ENCODE results near the gene CCDC13.

Gene CCDC13

DNA sequence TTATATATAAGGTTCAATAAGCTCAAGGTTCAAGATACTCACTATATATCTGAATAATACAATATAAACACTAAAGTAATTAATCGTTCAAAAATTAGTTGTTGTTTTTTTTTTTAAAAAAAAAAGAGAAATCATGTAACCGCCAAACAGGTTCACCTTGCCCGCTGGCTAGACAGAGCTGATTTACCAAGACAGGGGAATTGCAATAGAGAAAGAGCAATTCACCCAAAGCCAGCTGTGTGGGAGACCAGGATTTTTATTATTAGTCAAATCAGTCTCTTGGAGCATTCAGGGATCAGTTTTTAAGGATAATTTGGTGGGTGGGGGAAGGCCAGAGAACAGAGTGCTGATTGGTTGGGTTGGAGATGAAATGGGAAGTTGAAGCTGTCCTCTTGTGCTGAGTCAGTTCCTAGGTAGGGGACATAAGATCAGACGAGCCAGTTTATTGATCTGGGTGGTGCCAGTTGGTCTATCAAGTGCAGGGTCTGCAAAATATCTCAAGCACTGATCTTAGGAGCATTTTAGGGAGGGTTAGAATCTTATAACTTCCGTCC lies 23.4 kb upstream of the CCDC13 start:
- DNase-seq (ENCODE audit: low read depth, low spot score): no peak

DNA sequence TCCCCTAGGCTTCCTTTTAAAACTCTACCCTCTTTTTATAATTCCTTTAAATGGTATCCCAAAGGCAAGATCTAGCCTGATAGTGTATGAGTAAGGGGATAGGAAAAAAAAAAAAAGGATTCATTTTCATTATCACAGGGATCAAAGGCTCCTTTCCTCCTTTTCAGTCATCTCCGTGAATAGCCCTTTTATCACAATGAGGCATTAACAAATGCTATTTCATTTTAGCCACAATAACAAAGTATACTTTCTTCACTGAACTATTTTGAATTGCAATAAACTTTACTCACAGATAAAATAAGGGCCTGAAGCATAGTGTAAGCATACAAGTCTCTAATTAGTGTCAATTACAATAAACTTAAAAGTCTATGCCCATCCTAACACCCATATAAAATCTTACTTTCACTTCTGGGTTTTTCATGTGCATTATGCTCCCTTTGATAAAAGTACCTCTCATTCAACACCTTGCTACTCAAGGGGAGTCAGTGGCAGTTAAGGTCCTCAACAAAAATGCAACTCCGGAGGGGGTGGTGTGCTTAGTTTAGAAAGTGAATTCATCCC lies 22.6 kb upstream of the CCDC13 start:
- no peak for DNase-seq (ENCODE audit: low read depth, low spot score)

DNA sequence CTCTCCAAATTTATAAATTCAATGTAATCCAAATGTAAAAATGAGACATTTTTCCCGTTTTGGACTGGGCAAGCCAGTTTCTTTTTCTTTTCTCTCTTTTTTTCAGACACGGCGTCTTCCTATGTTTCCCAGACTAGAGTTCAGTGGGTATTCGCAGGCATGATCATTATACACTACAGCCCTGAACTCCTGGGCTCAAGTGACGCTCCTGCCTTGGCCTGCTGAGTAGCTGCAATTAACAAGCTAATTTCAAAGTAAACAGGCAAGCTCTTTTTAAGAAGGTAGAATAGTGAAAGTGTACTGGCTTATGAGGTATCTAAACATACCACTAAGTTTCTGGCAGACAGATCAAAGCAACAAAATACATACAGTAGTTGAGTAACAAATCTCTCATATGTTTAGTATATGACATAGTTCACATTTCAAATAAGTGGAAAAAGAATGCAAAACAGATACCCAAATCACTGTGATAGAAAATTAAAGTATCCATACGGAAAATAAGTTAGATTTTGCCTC lies 17.7 kb upstream of the CCDC13 start:
- no peak for DNase-seq (ENCODE audit: low read depth, low spot score)

DNA sequence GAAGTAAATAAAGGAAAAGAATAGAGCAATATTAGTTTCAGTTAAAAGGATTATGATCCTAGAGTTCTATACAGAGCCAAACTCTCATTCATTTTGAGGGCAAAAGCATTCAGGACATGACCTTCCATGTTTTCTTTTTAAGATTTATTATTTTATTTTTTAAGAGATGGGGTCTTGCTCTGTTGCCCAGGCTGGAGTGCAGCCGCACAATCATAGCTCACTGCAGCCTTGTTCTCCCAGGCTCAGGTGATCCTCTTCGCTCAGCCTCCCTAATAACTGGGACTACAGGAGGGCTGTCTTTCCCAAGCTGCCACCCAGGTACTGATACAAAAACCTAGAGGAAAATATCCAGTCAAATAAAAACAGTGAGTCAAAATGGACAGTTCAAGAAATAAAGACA lies 13.6 kb upstream of the CCDC13 start:
- no peak for DNase-seq (ENCODE audit: low read depth, low spot score)

DNA sequence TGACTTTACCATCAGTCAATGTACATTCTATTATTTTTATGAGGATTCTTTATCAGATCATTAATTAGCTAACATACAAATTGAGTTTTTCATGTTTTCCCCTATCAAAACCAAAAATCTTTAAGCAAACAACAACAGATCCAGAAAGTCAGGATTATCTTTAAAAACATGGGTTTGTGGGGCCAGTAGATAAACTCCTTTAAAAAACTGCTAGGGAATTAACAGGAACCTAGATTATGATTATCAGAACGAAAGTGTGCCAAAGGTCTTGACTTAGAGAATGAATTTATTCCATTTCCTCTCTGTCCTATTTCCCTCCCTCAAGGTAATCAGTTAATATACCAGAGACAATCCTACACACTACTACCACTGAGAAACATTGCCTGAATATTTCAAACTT lies 13.2 kb upstream of the CCDC13 start:
- DNase-seq (ENCODE audit: low read depth, low spot score): no peak

DNA sequence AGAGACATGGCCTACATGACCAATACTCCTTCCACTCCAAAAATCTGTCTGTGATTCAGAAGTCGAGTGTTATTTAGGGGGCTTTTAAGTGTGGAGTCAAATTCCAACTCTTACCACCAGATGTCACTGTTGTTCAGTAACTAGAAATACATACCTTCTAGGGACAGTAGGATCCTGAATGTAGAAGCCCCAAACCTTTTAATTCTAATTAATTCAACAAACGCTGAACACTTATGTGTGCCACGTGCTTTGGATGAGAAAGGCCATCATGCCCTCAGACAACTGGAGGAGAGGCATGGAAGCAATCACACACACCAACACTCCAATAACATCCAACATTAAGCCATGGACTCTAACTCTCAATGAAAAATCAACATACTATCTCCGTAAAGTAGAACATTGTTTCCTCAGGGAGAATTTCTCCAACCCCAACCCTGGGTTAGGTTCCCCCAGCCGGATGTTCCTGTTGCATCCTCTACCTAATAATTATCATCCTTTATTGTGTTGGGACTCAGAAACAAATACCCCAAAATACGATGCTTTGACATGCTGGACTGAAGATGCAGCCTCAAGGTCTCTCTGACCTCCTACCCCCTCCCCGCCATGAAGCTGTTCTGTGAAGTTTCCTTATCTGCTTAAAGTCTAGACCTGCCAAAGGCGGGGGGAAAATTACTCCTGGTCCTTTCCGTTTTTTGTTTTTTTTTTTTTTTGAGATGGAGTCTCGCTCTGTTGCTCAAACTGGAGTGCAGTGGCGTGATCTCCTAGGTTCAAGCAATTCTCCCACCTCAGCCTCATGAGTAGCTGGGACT lies 8.0 kb upstream of the CCDC13 start:
- no peak for DNase-seq (ENCODE audit: low read depth, low spot score)

DNA sequence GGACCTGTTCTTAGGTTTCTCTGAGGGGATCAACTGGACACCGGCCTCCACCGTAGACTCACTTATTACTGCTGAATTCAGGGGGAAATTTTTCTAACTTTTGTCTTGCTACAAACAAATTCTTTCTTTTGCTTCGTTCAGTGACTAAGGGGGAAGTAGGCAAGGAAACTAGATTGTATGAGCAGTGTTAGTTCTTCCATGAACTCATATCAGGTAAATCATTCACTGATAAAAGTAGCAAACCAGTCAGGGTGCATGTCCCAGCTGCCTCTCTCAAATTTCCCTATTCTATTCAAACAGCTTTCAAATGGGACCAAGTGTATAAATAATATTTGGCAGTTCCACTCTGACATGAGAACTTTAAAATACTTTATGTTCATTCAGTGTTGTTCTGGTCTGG lies 7.3 kb upstream of the CCDC13 start:
- no peak for DNase-seq (ENCODE audit: low read depth, low spot score)

DNA sequence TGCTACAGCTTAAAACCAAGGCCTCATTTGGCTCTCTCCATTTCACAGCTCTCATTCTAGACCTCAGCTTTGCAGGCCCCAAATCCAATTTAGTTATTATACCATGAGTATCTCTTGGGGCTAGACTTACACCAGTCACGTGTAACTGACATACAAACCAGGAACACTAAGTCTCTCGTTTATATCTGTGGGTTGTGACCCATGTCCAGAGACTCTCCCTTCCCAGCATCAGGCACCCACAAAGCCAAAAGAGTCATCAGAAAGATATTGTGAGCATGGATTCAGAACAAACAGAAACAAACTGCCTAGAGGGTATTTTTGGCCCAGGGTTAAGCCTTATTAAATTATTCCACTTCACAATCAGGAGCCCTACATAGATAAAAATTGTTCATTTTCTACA lies 5.6 kb upstream of the CCDC13 start:
- DNase-seq (ENCODE audit: low read depth, low spot score): no peak

DNA sequence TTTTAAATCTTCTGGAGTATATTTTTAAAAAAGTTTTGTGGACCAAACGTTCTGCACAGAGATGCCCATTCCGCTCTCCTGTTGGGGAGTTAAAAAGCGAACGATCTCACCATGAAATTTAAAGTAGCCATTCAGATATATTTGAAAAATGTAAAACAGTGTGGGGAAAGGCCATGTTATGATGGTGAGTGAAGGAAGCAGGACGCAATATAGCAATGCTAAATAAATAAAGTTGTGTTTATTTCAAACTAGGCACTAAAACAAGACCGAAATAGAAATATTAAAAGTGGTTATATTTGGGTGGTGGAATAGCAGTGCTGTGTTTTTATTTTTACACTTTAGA lies 327 bp upstream of the CCDC13 start:
- DNase-seq (ENCODE audit: low read depth, low spot score): no peak

DNA sequence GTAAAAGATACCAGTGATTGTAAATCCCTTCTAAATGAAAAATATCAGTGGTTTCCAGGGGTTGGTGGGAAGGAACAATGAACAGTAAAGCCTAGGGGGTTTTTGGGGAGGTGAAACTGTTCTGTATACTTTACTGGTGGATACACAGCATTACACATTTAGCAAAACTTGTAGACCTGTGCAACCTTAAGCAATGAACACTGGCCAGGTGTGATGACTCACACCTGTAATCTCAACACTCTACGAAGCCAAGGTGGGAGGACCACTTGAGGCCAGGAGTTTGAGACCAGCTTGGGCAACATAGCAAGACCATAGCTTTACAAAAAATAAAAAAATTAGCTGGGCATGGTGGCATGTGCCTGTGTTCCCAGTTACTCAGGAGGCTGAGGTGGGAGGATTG lies 1.8 kb downstream of the CCDC13 start:
- DNase-seq (ENCODE audit: low read depth, low spot score): no peak

DNA sequence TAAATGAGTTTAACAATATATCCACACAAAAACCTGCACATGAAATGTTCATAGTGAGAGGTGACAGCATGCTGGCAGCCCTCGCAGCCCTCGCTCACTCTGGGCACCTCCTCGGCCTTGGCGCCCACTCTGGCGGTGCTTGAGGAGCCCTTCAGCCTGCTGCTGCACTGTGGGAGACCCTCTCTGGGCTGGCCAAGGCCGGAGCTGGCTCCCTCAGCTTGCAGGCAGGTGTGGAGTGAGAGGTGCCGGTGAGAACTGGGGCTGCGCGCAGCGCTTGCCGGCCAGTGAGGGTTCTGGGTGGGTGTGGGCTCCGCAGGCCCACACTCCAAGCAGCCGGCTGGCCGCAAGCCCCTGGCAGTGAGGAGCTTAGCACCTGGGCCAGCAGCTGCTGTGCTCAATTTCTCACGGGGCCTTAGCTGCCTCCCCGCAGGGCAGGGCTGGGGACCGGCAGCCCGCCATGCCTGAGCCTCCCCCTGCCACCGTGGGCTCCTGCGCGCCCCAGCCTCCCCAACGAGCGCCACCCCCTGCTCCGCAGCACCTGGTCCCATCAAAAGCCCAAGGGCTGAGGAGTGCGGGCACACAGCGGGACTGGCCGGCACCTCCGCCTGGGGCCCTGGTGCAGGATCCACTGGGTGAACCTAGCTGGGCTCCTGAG lies 3.4 kb downstream of the CCDC13 start:
- DNase-seq (ENCODE audit: low read depth, low spot score): no peak

DNA sequence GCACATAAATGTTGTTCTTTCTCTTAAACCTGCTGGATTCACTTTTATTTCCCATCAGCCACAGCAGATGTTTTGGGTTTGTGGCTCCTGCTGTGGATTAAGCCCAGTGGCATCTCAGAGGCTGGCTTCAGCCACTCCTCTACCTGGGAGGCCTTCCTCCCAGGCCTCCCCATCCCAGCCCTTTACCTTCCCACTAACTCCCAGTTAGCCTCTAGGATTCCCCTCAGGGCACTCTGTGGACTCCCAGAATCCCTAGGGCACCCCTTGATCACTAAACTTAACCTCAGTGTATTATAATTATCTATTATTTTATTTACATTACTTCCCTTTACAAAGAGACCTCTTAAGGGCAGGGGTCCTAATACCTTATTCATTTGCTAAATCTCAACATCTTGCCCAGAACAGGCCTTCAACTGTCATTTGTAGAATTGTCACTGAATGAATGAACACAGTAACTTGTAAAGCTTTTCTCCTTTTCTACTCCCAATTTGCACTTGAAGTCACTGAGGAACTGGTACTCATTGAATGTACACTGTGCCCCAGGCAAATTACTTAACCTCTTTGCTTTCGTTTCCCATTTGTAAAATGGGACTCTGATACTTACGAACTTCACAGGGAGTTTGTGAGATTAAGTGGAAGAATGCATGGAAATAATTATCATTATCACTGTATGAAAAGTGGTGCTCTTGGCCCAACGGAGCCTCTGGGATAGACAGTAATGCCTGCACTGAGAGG lies 8.3 kb downstream of the CCDC13 start:
- DNase-seq (ENCODE audit: low read depth, low spot score): no peak

DNA sequence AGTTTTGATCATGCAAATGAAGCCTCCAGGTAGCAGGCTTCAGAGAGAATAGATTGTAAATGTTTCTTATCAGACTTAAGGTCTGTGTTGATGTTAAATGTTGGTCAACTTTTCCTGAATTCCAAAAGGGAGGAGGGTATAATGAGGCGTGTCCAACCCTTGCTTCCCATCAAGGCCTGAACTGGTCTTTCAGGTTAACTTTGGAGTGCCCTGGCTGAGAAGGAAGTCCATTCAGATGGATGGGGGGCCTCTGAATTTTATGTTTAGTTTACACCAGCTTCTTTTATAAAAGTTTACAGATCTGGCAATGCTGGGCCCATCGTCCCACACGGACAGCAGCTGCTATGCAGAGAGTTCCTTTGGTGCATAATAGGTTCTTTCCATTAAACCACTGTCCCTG lies 8.9 kb downstream of the CCDC13 start:
- no peak for DNase-seq (ENCODE audit: low read depth, low spot score)

DNA sequence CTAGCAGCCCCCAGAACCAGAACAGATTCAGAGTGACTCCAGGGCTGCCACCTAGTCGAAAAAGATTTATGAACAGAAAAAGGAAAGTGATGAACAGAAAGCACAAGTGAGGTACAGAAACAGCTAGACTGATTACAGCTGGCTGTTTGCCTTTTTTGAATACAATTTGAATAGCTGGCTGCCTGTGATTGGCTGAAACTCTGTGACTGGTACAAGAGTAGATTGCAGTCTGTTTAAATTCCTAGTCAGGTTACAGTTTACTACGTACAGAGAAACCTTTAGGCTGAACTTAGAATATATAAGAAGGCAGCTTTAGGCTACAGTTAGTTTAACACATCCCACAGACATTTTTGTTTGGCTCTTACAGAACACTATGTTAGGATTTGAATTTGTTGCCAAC lies 10.0 kb downstream of the CCDC13 start:
- DNase-seq (ENCODE audit: low read depth, low spot score): no peak

DNA sequence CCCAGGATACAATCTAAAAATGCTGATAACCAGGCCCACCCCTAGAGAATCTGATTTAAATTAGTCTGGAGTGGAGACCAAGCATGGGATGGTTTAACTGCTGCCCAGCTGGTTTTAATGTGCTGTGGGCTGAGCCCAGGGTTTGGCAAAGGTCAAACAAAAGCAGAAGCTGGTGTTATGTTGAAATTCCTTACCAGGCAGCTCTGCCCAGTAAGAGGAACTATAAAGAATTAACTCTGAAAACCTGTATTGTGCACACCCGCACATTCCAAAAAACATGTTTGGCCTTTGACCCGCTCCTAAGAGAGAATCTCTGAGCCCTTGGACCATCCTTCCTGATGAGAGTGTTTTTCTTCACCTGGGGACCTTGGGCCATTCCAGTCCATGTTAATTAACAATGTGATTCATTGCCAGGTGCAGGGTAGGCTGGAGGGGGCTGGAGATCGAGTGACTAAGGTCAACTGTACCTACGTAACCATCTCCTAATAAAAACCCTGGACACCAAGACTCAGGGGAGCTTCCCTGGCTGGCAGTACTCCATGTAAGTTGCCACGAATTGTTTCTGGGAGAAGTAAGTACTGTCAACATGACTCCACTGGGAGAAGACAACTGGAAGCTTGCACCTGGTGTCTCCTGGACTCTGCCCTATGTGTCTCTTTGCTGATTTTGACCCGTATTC lies 10.9 kb downstream of the CCDC13 start:
- no peak for DNase-seq (ENCODE audit: low read depth, low spot score)

DNA sequence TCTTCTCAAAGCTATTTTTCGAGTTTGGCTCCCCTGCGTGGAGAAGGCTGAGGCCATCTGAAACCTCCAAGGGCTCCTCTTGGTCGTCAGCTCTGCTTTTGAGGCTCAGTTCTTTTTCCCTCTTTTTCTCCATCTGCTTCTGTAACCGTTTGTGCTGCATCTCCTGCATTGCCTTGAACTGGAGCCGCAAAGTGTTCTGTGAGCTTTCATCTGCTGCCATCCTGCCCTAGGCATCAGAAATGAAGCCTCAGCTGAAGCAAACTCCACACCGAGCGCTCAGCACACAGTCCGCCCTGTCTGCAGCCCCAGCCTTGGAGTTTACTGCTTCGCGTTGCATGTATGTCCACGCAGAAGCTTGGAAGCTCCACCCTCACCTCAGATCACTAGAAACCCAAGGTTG lies 14.9 kb downstream of the CCDC13 start:
- DNase-seq (ENCODE audit: low read depth, low spot score): no peak

DNA sequence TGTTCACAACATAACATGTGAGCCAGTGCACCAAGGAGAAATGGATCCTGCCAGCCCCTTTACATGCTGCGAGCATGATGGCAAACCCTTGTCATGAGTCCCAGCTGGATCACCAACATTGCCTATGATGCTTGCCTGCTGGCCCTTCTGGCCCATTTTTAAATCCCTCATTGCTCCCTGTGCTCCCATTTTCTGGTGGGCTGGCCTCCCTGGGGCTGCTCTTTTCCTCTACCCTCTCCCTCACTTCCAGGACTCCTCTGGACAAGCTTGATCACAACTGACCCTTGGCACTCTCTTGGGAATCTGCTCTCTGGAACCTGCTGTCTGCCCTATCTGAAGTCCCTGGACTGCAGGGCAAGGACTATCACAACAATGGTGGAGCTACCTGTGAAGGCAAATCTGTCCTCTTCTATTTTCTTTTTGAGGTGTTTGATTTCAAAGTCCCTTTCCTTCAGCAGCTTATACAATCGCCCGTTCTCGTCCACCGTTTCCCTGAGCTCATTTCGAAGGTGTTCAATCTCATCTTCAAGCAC lies 16.3 kb downstream of the CCDC13 start:
- DNase-seq (ENCODE audit: low read depth, low spot score): no peak

DNA sequence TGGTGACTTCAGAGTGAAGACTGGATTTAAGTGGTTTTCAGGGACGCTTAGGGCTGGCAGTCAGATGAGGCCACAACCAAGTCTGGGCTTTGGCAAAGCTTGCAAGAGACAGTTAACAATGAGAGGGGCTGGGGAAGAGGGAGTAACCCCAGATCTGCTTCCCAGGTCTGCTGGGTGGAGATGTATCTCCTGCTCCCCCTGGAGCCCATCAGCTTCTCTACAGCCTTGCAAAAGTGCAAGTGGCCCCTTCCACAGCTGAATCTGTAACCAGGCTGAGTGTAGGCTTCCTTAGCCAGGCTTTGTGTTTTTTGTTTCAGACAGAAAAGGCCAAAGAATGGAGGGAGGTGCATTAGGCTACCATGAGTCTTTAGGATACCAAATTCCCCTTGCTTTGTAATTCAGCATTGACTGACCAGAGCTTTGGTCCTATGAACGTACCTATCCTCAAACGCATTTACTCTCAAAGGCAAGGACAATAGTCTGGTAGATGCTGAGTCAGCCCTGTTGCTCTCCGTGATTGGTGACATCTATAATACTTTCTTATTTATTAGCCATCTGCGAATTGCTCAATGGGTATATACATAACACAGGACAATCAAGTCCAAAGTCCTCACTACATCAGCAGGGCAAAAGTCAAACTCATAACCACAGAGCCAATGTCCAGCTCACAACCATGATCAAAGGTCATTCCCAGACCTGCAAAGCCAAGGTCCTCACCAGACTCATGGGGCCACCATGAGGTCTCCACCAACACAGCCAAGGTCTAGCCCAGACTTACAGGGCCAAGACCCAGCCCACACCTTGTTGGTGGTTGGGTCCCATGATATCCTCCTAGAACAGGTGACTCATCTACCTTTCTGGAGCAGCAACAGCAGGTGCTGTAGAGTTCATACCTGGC lies 17.1 kb downstream of the CCDC13 start:
- no peak for DNase-seq (ENCODE audit: low read depth, low spot score)

DNA sequence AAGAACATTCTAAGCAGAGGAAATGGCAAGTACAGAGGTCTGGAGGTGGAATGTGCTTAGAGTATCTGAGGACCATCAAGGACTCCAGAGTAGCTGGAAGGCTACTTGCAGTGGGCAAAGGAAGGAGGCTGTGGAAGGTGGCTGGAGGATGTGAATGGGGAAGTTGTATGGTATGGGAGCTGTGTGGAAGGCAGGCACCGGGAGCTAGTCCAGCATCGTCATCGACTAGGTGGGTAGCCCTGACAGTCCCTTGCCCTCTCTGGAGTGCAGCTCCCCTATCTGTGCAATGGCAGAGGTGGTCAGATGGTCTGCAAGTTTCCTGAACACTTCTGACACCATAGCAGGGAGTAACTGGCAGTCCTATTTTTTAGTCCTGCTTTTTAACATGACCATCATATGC lies 19.3 kb downstream of the CCDC13 start:
- DNase-seq (ENCODE audit: low read depth, low spot score): no peak

DNA sequence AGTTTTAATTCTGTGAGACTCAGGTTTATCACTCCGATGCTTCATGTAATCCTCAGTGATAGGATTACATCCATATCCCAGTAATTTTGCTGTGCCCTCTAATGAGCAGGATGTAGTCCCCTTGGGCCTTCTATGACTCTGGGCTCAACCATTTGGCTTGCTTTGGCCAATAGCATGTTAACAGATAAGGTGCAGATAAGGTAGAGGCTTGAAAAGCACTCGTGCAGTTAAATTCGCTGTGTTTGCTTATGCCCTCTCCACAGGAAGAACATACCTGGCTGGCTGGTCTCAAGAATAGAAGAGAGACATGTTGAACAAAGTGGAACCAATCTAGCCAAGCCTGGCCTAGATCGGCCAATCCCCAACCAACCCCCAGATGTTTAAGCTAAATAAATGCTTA lies 20.1 kb downstream of the CCDC13 start:
- DNase-seq (ENCODE audit: low read depth, low spot score): no peak

Data from activated naive CD8-positive, alpha-beta T cell treated with anti-CD3 and anti-CD28 coated beads, Interleukin-2, amount 50 U/mL, for 16 hours (primary cell).